Activated T-cell treated with anti-CD3 and anti-CD28 coated beads for 1 hour (primary cell): ENCODE data around the gene ITGAV.
"Not testable (repeated sequence)": the region's sequence is repeated elsewhere in the genome, so short reads cannot be mapped to it uniquely, and the experiment has no call there.

Experiments
- DNase-seq: peaks from one replicate; pipeline ENCODE4 v3.0.0-alpha.2; 2020; ENCODE audit warnings: low read depth

The ITGAV gene

GRCh38 chr2:186589612-186590349, at the start of gene ITGAV:
Gene ITGAV, plus strand, starts transcription at chr2:186590056. Its CDS starts 283 bp downstream, at chr2:186590339.
- peak; percentile 62 for DNase-seq

GRCh38 chr2:186540941-186541340, 48.9 kb upstream of the ITGAV start:
- DNase-seq: no peak

- DNase-seq: no peak
Measured at GRCh38 chr2:186542002-186542401, 47.9 kb upstream of the ITGAV start.

- no peak for DNase-seq
Measured at GRCh38 chr2:186543561-186544131, 46.2 kb upstream of the ITGAV start.

- DNase-seq: no peak
Measured at GRCh38 chr2:186544255-186544675, 45.6 kb upstream of the ITGAV start.

- DNase-seq: no peak
Measured at GRCh38 chr2:186546846-186547245, 43.0 kb upstream of the ITGAV start.

- no peak for DNase-seq
Measured at GRCh38 chr2:186551323-186552050, 38.4 kb upstream of the ITGAV start.

- DNase-seq: no peak
Measured at GRCh38 chr2:186554429-186554828, 35.4 kb upstream of the ITGAV start.

GRCh38 chr2:186554850-186555671, 34.8 kb upstream of the ITGAV start:
- DNase-seq: no peak

- no peak for DNase-seq
Measured at GRCh38 chr2:186558512-186559276, 31.2 kb upstream of the ITGAV start.

- no peak for DNase-seq
Measured at GRCh38 chr2:186559370-186559769, 30.5 kb upstream of the ITGAV start.

- DNase-seq: no peak
Measured at GRCh38 chr2:186559848-186560247, 30.0 kb upstream of the ITGAV start.

GRCh38 chr2:186560254-186560653, 29.6 kb upstream of the ITGAV start:
- no peak for DNase-seq

GRCh38 chr2:186561467-186562208, 28.2 kb upstream of the ITGAV start:
- DNase-seq: no peak

- DNase-seq: no peak
Measured at GRCh38 chr2:186562209-186562578, 27.7 kb upstream of the ITGAV start.

- not testable (repeated sequence) for DNase-seq
Measured at GRCh38 chr2:186568600-186568999, 21.3 kb upstream of the ITGAV start.

- DNase-seq: not testable (repeated sequence)
Measured at GRCh38 chr2:186569127-186569526, 20.7 kb upstream of the ITGAV start.

- no peak for DNase-seq
Measured at GRCh38 chr2:186569897-186570296, 20.0 kb upstream of the ITGAV start.

GRCh38 chr2:186570604-186571003, 19.3 kb upstream of the ITGAV start:
- DNase-seq: no peak

GRCh38 chr2:186572705-186573104, 17.2 kb upstream of the ITGAV start:
- DNase-seq: no peak

GRCh38 chr2:186573531-186573930, 16.3 kb upstream of the ITGAV start:
- no peak for DNase-seq
